ENCODE measurements around the gene BCAM.

DNA sequence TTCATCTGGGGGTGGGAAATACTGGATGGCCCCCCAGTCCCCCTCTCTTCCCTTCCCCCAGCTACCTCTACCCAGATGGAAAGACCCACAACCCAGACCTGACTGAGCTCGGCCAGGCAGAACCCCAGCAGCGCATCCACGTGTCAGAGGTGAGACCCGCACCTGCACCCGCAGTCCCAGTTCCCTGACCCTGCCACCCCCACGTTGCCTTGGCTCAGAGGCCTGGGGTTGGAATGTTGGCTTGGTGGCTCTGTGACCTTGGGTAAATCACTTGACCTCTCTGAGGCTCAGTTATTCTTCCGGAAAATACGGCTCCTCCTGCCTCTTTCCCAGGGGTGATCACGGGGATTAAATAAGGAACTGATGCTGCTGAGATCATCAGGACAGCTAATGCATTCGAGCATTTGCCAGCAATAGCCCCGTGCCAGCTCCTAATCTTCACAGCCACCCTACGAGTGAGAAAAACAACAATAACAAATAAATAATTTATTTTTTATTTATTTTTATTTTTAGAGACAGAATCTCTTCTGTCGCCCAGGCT is 18.9 kb upstream of the BCAM start:
- TF ChIP-seq POLR2A (IDR thresholded peaks at IDR 0.05; ENCODE audit: low read depth) (no peak), POLR2AphosphoS5 (IDR thresholded peaks at IDR 0.05) (no peak)
